Prostate gland (tissue), 2 donors: ENCODE results near the gene TRIM26.
"Not testable (repeated sequence)": the region's sequence is repeated elsewhere in the genome, so short reads cannot be mapped to it uniquely, and the experiment has no call there.

Experiments used
- CTCF ChIP-seq, 4 experiments: fragments of 200-600 bp in 2 of 4; fragments of 450-650 bp in 2 of 4; sonication (generic) in 2 of 4; IDR thresholded peaks; 1 replicate in 3 of 4; 2 replicates in 1 of 4; pipeline ENCODE4 v1.5.1; 2016 to 2019; ENCODE audit warnings: antibody characterized with exemption in 4 of 4, mild to moderate bottlenecking in 2 of 4, moderate library complexity in 2 of 4
- POLR2A ChIP-seq: fragments of 450-650 bp; IDR thresholded peaks from one replicate; pipeline ENCODE4 v1.6.1; 2016; ENCODE audit warnings: antibody characterized with exemption, mild to moderate bottlenecking

- not testable (repeated sequence) for TF ChIP-seq CTCF (IDR thresholded peaks at IDR 0.05); POLR2A
These were observed 73.0 kb downstream of the TRIM26 start for GRCh38 chr6:30140240-30140639.
